Astrocyte (in vitro differentiated cells and primary cell): Measurements from ENCODE around the gene CNTNAP5. TPM values are rescaled to one million over a fixed set of nuclear protein-coding genes. Genes with fewer than 3 reads are reported as not detected.

ENCODE experiments used
- DNase-seq: peaks from one replicate; pipeline ENCODE4 v3.0.0-alpha.2; 2010; ENCODE audit warnings: low read depth
- FAIRE-seq: peaks from 2 replicates; lab custom pipeline; 2011; peaks lifted over from hg19 to GRCh38; lab: Jason Lieb, UNC
- H2AFZ ChIP-seq: 2 replicates; pipeline ENCODE4 v1.6.0; 2012; ENCODE audit warnings: low read depth, low read length, inconsistent platforms
- H3K27ac ChIP-seq: 2 replicates; pipeline ENCODE4 v1.5.1; 2011; ENCODE audit warnings: low read depth, low read length, inconsistent platforms
- H3K27me3 ChIP-seq: 2 replicates; pipeline ENCODE4 v1.6.0; 2011; ENCODE audit warnings: low read length, inconsistent platforms; ENCODE audit not compliant: insufficient read depth
- H3K36me3 ChIP-seq: 2 replicates; pipeline ENCODE4 v1.5.1; 2011; ENCODE audit warnings: low read length, inconsistent platforms; ENCODE audit not compliant: insufficient read depth
- H3K4me1 ChIP-seq: 2 replicates; pipeline ENCODE4 v1.5.1; 2011; ENCODE audit warnings: low read length, inconsistent platforms; ENCODE audit not compliant: insufficient read depth
- H3K4me2 ChIP-seq: 2 replicates; pipeline ENCODE4 v1.6.0; 2012; ENCODE audit warnings: low read length, inconsistent platforms
- H3K4me3 ChIP-seq: 2 replicates; pipeline ENCODE4 v1.5.1; 2011; ENCODE audit warnings: low read depth, mild to moderate bottlenecking, low read length, inconsistent platforms; ENCODE audit not compliant: insufficient read depth
- H3K79me2 ChIP-seq: 2 replicates; pipeline ENCODE4 v1.6.0; 2012; ENCODE audit warnings: mild to moderate bottlenecking, low read length, inconsistent platforms; ENCODE audit not compliant: insufficient read depth
- H3K9ac ChIP-seq: 2 replicates; pipeline ENCODE4 v1.6.0; 2012; ENCODE audit warnings: mild to moderate bottlenecking, low read length, inconsistent platforms
- H3K9me3 ChIP-seq: 2 replicates; pipeline ENCODE4 v1.5.1; 2012; ENCODE audit warnings: low read depth, mild to moderate bottlenecking, low read length, inconsistent platforms; ENCODE audit not compliant: insufficient read depth
- H4K20me1 ChIP-seq: 2 replicates; pipeline ENCODE4 v1.6.0; 2012; ENCODE audit warnings: low read length, inconsistent platforms; ENCODE audit not compliant: insufficient read depth
- H3K27ac Mint-ChIP-seq: one replicate; pipeline ENCODE4 v1.8.0; 2021; ENCODE audit warnings: mild to moderate bottlenecking, mixed read lengths; ENCODE audit not compliant: unreplicated experiment
- H3K27me3 Mint-ChIP-seq: one replicate; pipeline ENCODE4 v1.8.0; 2021; ENCODE audit warnings: low read depth, mixed read lengths; ENCODE audit not compliant: unreplicated experiment
- H3K36me3 Mint-ChIP-seq: one replicate; pipeline ENCODE4 v1.8.0; 2021; ENCODE audit warnings: low read depth, mixed read lengths; ENCODE audit not compliant: unreplicated experiment
- H3K4me1 Mint-ChIP-seq: one replicate; pipeline ENCODE4 v1.8.0; 2021; ENCODE audit warnings: low read depth, mixed read lengths; ENCODE audit not compliant: unreplicated experiment
- H3K4me3 Mint-ChIP-seq: one replicate; pipeline ENCODE4 v1.8.0; 2021; ENCODE audit warnings: mild to moderate bottlenecking, moderate library complexity, mixed read lengths; ENCODE audit not compliant: unreplicated experiment
- H3K9me3 Mint-ChIP-seq: one replicate; pipeline ENCODE4 v1.8.0; 2021; ENCODE audit warnings: mild to moderate bottlenecking, mixed read lengths; ENCODE audit not compliant: unreplicated experiment
- CTCF ChIP-seq: IDR thresholded peaks from 2 replicates; pipeline ENCODE4 v1.5.1; 2011; ENCODE audit warnings: low read depth, mild to moderate bottlenecking, inconsistent platforms, low read length, moderate library complexity; ENCODE audit not compliant: insufficient read depth
- EZH2 ChIP-seq: IDR thresholded peaks from 2 replicates; pipeline ENCODE4 v1.6.1; 2012; ENCODE audit warnings: mild to moderate bottlenecking, low read length, inconsistent platforms; ENCODE audit not compliant: insufficient read depth
- total RNA-seq: library from RNA; stranded (reverse); gene quantifications from 2 replicates; pipeline ENCODE4 v1.2.1, GENCODE V29; 2021

Gene CNTNAP5
- total RNA-seq, 1 donor from 2014 or later, result 0.30 TPM

- H3K27me3 Mint-ChIP-seq, result peaks cover 2% of the 10 kb centered on the region
- Histone ChIP-seq H3K9ac (no peak overlapping the region), H2AFZ (no peak overlapping the region), H3K4me1 (no peaks in the 10 kb centered on the region), H3K4me2 (no peak overlapping the region), H3K27ac (no peak overlapping the region), H3K36me3 (no peaks in the 10 kb centered on the region), H3K27me3 (no peaks in the 10 kb centered on the region), H3K9me3 (no peaks in the 10 kb centered on the region), H4K20me1 (no peaks in the 10 kb centered on the region), H3K4me3 (no peak overlapping the region), H3K79me2 (no peaks in the 10 kb centered on the region)
- FAIRE-seq (no peak), DNase-seq (no peak)
- TF ChIP-seq EZH2 (no peak), CTCF (no peak)
- H3K9me3 Mint-ChIP-seq, result no peaks in the 10 kb centered on the region
- peaks cover 2% of the 10 kb centered on the region for H3K4me1 Mint-ChIP-seq
- no peaks in the 10 kb centered on the region for H3K36me3 Mint-ChIP-seq
- H3K27ac Mint-ChIP-seq, result no peak overlapping the region
- no peak overlapping the region for H3K4me3 Mint-ChIP-seq
Observed at GRCh38 chr2:124756048-124756447, 731.0 kb downstream of the CNTNAP5 start.

GRCh38 chr2:124762388-124762787, 737.3 kb downstream of the CNTNAP5 start:
- H2AFZ ChIP-seq, result no peak overlapping the region
- TF ChIP-seq CTCF (no peak), EZH2 (no peak)
- no peaks in the 10 kb centered on the region for H3K27me3 Mint-ChIP-seq
- H3K4me3 Mint-ChIP-seq, result no peak overlapping the region
- H3K4me1 ChIP-seq, result no peaks in the 10 kb centered on the region
- no peak for DNase-seq
- no peaks in the 10 kb centered on the region for H3K36me3 Mint-ChIP-seq
- H3K4me1 Mint-ChIP-seq, result no peaks in the 10 kb centered on the region
- no peak overlapping the region for H3K4me2 ChIP-seq
- H3K9ac ChIP-seq, result no peak overlapping the region
- no peaks in the 10 kb centered on the region for H4K20me1 ChIP-seq
- no peak for FAIRE-seq
- H3K36me3 ChIP-seq, result no peaks in the 10 kb centered on the region
- H3K9me3 ChIP-seq, result no peaks in the 10 kb centered on the region
- H3K27me3 ChIP-seq, result no peaks in the 10 kb centered on the region
- H3K79me2 ChIP-seq, result no peaks in the 10 kb centered on the region
- H3K27ac ChIP-seq, result no peak overlapping the region
- no peaks in the 10 kb centered on the region for H3K9me3 Mint-ChIP-seq
- H3K27ac Mint-ChIP-seq, result no peak overlapping the region
- H3K4me3 ChIP-seq, result no peak overlapping the region

- Mint-ChIP-seq H3K36me3 (no peaks in the 10 kb centered on the region), H3K4me3 (no peak overlapping the region), H3K27me3 (no peaks in the 10 kb centered on the region), H3K27ac (no peak overlapping the region), H3K9me3 (no peaks in the 10 kb centered on the region), H3K4me1 (no peaks in the 10 kb centered on the region)
- no peak for DNase-seq
- no peaks in the 10 kb centered on the region for H4K20me1 ChIP-seq
- H3K4me1 ChIP-seq, result no peaks in the 10 kb centered on the region
- H3K4me3 ChIP-seq, result no peak overlapping the region
- no peak overlapping the region for H3K9ac ChIP-seq
- H3K27ac ChIP-seq, result no peak overlapping the region
- no peaks in the 10 kb centered on the region for H3K27me3 ChIP-seq
- H3K9me3 ChIP-seq, result no peaks in the 10 kb centered on the region
- H3K4me2 ChIP-seq, result no peak overlapping the region
- no peaks in the 10 kb centered on the region for H3K36me3 ChIP-seq
- H3K79me2 ChIP-seq, result no peaks in the 10 kb centered on the region
- FAIRE-seq, result no peak
- no peak overlapping the region for H2AFZ ChIP-seq
- TF ChIP-seq EZH2 (no peak), CTCF (no peak)
Observed at GRCh38 chr2:124763611-124764010, 738.5 kb downstream of the CNTNAP5 start.
